ENCODE data around the gene ALG12. TPM values are rescaled to one million over a fixed set of nuclear protein-coding genes. Genes with fewer than 3 reads are reported as not detected.
A peak's percentile ranks its signal among the peaks of the same experiment; 100 is the strongest.

ALG12 gene
- total and polyA plus RNA-seq, 8 donors = 2.3 to 30.7 (median 9.0) TPM

DNA sequence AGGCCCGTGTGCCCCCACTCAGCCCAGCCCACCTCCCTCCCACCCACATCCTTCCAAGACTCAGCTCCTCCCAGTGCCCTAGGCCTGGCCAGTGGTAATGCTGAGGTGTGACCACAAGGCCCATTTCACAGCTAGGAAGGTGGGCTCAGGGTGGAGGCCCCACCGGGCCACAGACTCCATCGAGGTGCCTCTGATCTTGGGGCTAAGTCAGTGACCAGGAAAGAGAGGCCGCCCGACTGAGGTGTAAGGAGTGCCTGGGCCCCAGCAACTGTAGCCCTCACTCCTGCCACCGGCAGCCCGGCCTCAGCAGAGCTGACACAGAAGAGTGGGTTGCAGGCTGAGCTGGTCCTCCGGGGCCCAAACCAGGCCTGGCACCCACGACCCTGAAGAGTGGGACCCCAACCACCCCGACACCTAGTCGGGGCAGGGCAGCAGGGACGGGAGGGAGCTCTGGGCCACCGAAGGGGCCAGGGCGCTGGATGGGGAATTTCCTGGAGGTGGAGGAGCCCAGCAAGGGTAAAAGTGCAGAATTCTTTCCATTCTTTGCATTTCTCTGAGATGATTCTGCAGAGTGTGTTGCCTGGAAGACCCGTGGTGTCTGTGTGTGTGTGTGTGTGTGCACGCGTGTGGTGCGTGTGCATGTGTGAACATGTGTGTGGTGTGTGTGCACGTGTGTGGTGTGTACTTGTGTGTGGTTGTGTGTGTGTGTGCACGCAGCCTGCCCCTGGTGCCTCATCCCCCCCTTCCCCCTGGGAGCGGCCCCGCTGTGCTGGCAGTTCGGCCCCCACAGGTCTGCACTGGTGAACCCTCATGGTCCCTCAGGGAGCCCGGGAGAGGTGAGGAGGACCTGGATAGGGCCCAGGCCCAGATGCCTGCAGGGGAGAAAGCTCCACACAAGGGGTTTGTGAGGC is 34.0 kb upstream of the ALG12 start:
- no peaks in the 10 kb centered on the region for H3K27me3 ChIP-seq
- no peak overlapping the region for H3K4me3 ChIP-seq
- H3K9me3 ChIP-seq = no peaks in the 10 kb centered on the region
- H3K27ac ChIP-seq = peak overlapping the region; percentile 94 to 98 (median 98)
- TF ChIP-seq POLR2AphosphoS5 (IDR thresholded peaks at IDR 0.05) (no peak), EP300 (IDR thresholded peaks at IDR 0.05) (no peak), POLR2A (IDR thresholded peaks at IDR 0.05) (no peak)
- TF ChIP-seq, protein P1, sequence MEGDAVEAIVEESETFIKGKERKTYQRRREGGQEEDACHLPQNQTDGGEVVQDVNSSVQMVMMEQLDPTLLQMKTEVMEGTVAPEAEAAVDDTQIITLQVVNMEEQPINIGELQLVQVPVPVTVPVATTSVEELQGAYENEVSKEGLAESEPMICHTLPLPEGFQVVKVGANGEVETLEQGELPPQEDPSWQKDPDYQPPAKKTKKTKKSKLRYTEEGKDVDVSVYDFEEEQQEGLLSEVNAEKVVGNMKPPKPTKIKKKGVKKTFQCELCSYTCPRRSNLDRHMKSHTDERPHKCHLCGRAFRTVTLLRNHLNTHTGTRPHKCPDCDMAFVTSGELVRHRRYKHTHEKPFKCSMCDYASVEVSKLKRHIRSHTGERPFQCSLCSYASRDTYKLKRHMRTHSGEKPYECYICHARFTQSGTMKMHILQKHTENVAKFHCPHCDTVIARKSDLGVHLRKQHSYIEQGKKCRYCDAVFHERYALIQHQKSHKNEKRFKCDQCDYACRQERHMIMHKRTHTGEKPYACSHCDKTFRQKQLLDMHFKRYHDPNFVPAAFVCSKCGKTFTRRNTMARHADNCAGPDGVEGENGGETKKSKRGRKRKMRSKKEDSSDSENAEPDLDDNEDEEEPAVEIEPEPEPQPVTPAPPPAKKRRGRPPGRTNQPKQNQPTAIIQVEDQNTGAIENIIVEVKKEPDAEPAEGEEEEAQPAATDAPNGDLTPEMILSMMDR (IDR thresholded peaks at IDR 0.05) = no peak
- 41 to 47% (median 43%) methylated on average over 18 to 24 of the region's 24 CpGs for WGBS, 5 donors
- H3K36me3 ChIP-seq = no peaks in the 10 kb centered on the region
- H3K4me1 ChIP-seq = peaks cover 48 to 69% (median 66%) of the 10 kb centered on the region in 4 donors
- intact Hi-C loops (cut with DNase I; ENCODE audit: low total_unique reads) = no loop called here
- DNase-seq = peak in 1 of 2 donors; percentile 75

DNA sequence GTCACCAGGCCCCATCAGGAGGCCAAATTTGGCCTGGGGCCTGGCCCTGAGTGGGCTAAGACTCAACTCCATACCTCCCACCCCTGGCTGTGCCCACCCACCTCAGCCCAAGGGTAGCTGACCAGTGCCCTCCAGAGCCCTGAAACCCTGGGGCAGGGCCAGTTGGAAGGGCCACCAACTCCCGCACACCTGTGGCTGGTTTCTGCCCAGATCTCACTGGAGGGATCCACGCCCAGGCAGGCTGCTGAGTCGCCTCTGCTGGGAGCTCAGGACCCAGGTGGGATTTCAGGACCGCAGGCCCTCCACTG is 33.4 kb upstream of the ALG12 start:
- intact Hi-C loops (cut with DNase I; ENCODE audit: low total_unique reads) = no loop called here

DNA sequence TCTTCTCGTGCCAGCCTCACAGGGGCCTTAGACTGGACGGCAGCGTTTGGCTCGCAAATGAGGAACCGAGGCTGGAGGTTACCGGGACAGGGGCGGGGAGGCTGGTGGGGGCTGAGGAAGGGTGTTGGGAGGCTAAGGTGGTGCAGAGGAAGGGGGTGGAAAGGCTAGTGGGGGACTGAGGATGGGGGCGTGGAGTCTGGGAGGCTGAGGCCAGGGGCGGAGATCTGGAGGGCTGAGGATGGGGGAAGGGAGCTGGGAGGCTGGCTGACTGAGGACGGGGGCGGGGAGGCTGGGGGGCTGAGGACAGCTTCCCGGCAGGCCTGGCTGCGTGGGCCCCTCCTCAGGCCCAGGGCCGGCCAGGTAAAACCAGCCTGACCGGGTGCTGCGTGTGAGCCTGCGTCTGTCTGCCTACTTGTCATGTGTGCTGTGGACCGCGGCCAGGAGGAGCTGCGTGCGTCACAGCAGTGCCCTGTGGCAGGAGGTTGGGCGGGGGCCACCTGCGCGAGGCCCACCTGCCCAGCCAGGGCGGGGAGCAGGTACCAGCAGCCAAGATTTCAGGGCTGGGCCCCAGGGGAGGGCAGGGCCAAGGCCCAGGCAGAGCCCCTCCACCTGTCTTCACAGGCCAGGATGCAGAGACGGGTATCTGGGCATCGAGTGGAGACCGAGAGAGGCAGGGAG is 32.9 kb upstream of the ALG12 start:
- H3K36me3 ChIP-seq = no peaks in the 10 kb centered on the region
- TF ChIP-seq POLR2AphosphoS5 (IDR thresholded peaks at IDR 0.05) (peak; percentile 59 to 97 (median 95)), EP300 (IDR thresholded peaks at IDR 0.05) (peak; percentile 27), POLR2A (IDR thresholded peaks at IDR 0.05) (no peak)
- TF ChIP-seq, protein P1 (IDR thresholded peaks at IDR 0.05) = no peak
- WGBS, 5 donors = 34 to 61% (median 47%) methylated on average over 24 to 28 of the region's 28 CpGs
- intact Hi-C loops (cut with DNase I; ENCODE audit: low total_unique reads) = no loop called here
- peaks cover 51 to 76% (median 62%) of the 10 kb centered on the region in 4 donors for H3K4me1 ChIP-seq
- peak; percentile 97 to 99 for DNase-seq
- no peaks in the 10 kb centered on the region for H3K9me3 ChIP-seq
- H3K27me3 ChIP-seq = no peaks in the 10 kb centered on the region
- H3K27ac ChIP-seq = peak overlapping the region; percentile 94 to 98 (median 98)
- H3K4me3 ChIP-seq = no peak overlapping the region

More for the DNA sequence above, 33.4 kb upstream of the ALG12 start:
- Histone ChIP-seq H3K27ac (peak overlapping the region; percentile 94 to 98 (median 98)), H3K36me3 (no peaks in the 10 kb centered on the region), H3K27me3 (no peaks in the 10 kb centered on the region), H3K4me3 (no peak overlapping the region), H3K9me3 (no peaks in the 10 kb centered on the region), H3K4me1 (peaks cover 48 to 75% (median 63%) of the 10 kb centered on the region in 4 donors)
- WGBS, 5 donors = 27 to 62% (median 43%) methylated on average over 3 to 4 of the region's 4 CpGs; no CpG with 5 or more reads in 1 of the 5 donors
- TF ChIP-seq POLR2AphosphoS5 (IDR thresholded peaks at IDR 0.05) (no peak), EP300 (IDR thresholded peaks at IDR 0.05) (no peak), POLR2A (IDR thresholded peaks at IDR 0.05) (no peak)
- TF ChIP-seq, protein P1 (IDR thresholded peaks at IDR 0.05) = no peak
- peak in 1 of 2 donors; percentile 51 for DNase-seq

DNA sequence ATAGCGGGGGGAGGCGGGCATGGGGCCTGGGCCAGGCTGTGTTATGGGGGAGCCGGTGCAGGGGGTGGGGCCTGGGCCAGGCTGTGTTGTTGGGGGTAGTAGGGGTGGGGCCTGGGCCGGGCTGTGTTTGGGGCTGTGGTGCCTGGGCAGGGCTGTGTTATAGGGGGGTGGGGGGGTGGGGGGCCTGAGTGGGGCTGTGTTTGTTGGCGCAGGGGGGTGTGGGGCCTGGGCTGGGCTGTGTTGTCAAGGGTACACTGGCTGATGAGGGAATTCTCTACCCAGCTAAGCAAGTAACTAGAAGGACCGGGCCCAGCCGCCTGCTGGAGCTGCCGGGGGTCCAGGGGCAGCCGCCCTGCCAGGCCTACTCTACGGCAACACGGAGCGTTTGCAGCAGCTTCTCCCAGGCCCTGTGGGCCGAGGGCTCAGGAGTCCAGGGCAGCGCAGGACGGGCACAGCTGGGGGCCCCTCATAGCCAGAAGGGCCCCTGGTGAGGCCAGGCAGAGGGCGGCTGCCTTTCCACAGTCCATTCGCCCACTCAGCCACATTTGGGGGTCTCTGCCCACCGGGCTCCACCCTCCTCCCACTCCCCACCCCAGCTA is 32.3 kb upstream of the ALG12 start:
- WGBS, 5 donors = 24 to 68% (median 48%) methylated on average over 8 to 18 of the region's 18 CpGs
- H3K27ac ChIP-seq = peak overlapping the region; percentile 94 to 98 (median 98)
- no peaks in the 10 kb centered on the region for H3K27me3 ChIP-seq
- intact Hi-C loops (cut with DNase I; ENCODE audit: low total_unique reads) = no loop called here
- DNase-seq = peak; percentile 69 to 84
- no peak overlapping the region for H3K4me3 ChIP-seq
- H3K4me1 ChIP-seq = peaks cover 57 to 76% (median 62%) of the 10 kb centered on the region in 4 donors
- TF ChIP-seq POLR2A (IDR thresholded peaks at IDR 0.05) = no peak
- no peak for TF ChIP-seq EP300 (IDR thresholded peaks at IDR 0.05)
- TF ChIP-seq, protein P1 (IDR thresholded peaks at IDR 0.05) = no peak
- TF ChIP-seq POLR2AphosphoS5 (IDR thresholded peaks at IDR 0.05) = no peak
- H3K9me3 ChIP-seq = no peaks in the 10 kb centered on the region
- H3K36me3 ChIP-seq = no peaks in the 10 kb centered on the region

Measured in stomach (tissue), 9 donors.